ENCODE data around the gene VRK2.
"Not testable (repeated sequence)": the region's sequence is repeated elsewhere in the genome, so short reads cannot be mapped to it uniquely, and the experiment has no call there.

VRK2 gene

DNA sequence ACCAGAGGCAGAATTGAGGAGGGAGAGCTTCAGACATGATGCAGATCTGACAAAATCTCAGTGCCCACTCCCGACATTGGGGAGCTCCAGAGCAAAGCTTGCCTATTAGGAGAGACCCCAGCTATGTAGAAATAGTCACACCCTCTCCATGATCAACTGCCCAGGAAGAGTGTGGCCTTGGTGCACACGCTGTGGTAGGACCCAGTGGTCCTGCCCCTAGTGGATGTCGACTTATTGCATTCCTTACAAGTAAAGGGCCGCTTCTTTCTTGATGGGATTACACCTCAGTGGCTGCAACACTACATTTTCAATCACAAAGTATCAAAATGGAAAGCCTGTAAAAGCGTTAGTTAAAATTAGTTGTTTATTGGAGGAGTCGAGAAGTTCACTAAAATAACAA lies 64.2 kb downstream of the VRK2 start:
- no peak for DNase-seq

- DNase-seq: not testable (repeated sequence)
Observed at GRCh38 chr2:58113563-58113962, 67.0 kb downstream of the VRK2 start.

DNA sequence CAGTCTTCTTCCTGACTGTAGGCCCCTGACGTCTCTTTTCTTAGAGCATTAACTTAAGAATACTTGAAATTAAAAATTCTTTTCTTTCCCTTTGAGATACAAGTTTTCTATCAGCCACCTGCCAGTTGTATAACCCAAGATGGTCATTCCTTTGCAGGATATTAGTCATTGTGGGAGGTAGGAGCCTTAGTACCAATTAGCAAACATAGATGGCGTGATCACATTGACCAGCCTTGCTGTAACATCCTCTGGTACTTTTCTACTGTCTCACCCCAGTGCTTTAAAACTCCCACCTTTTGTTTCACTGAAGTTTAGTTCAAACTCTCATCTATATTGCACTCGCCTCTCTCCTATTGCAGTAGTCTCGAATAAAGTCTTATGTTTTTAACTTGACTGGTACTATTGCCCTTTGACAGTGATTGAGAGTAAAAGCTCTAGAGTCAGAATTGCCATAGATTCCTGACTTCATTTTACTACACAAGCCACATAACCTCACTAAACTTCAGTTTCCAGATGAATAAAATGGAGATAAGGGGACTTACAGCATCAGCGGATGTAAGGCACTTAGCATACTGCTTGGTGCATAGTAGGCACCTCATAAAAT lies 74.1 kb downstream of the VRK2 start:
- DNase-seq: no peak

GRCh38 chr2:58122040-58122439 lies 75.4 kb downstream of the VRK2 start:
- DNase-seq: no peak

DNA sequence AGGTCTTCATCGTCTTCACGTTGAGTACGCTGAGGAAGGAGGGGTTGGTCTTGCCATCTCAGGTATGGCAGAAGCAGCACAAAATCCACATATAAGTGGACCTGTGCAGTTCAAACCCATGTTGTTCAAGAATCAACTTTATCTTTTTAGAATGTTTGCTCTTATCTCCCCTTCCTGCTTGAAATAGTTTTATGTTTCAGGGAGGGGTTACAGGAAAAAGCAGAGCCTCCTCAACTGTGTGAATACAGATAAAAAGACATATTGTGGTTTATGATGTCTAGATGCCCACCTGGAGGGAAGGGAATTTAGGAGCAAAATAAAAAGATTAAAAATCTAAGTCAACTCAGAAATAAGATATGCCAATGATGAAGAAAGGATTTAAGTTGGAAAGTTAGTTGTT lies 75.9 kb downstream of the VRK2 start:
- DNase-seq: no peak

GRCh38 chr2:58127111-58127510 lies 80.5 kb downstream of the VRK2 start:
- no peak for DNase-seq

GRCh38 chr2:58130238-58130637 lies 83.6 kb downstream of the VRK2 start:
- no peak for DNase-seq

- no peak for DNase-seq
Observed at GRCh38 chr2:58131191-58132011, 84.8 kb downstream of the VRK2 start.

- DNase-seq: no peak
Observed at GRCh38 chr2:58133395-58133794, 86.8 kb downstream of the VRK2 start.

GRCh38 chr2:58135861-58136260 lies 89.3 kb downstream of the VRK2 start:
- no peak for DNase-seq

GRCh38 chr2:58137221-58137620 lies 90.6 kb downstream of the VRK2 start:
- no peak for DNase-seq

DNA sequence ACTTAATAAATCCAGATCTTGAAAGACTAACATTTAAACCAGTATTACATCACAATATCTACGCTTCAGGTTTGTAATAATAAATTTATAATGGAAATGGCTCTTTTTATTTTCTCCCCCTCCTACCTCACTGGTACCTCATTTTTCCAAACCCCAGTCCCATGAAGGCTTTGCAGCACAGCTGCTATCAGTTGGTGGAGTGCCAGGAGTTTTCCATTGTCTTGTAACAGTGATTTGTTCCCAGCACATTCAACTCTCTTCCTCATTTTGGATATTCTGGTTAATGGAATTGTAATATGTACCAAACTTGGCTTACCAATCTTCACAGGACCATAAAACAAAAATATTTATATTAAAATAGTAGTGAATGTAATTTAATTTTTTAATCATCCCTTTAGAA lies 91.2 kb downstream of the VRK2 start:
- no peak for DNase-seq

- no peak for DNase-seq
Observed at GRCh38 chr2:58138396-58139030, 91.9 kb downstream of the VRK2 start.

DNA sequence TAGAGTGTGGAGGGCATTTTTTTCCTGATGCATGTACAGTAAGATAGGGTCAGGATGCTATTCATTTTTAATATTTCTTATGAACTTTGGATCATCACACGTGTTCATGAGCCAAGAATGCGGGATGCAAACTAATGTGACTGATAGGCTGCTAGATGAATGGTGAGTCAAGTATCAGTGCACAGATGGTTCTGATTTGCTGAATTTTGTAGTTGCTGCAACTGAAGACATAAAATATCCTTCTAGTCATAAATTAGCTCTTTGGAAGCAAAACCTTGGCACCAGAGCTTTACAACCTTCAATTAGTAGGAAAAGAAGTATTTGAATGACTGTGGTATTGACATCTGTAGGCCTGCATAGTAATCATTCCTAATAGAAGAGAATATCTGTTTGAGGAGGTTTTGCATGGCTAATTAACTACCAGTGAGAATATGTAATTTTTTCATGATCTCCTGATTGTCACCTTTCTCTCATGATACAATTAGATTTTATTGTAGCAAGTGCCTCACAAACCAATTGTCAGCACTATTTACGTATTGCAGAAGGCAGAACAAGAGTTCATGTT lies 94.0 kb downstream of the VRK2 start:
- no peak for DNase-seq

DNA sequence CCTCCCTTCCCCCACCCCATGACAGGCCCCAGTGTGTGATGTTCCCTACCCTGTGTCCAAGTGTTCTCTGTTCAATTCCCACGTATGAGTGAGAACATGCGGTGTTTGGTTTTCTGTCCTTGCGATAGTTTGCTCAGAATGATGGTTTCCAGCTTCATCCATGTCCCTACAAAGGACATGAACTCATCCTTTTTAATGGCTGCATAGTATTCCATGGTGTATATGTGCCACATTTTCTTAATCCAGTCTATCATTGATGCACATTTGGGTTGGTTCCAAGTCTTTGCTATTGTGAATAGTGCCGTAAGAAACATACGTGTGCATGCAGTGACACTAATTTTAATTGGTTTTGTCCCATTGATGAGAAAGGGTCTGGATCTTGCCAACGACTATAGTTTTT lies 99.2 kb downstream of the VRK2 start:
- DNase-seq: not testable (repeated sequence)

DNA sequence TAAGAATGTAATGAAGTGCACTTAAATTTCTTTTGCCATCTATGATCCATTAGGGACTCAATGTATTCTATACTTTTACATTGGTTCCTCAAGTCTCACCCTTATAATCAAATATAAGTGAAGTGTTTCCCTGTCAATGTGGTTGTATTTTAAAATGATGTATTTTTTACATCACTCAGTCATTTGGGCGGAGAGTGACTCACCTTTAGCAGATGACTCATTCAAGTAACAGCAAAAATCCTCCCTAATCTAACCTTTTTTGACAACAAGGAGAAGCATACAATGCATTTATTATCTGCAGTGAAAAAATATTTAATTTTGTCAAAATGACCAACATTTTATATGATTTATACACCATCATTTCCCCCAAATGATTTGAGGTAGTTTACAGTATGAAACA lies 100.1 kb downstream of the VRK2 start:
- DNase-seq: no peak

- no peak for DNase-seq
Observed at GRCh38 chr2:58155160-58155778, 108.7 kb downstream of the VRK2 start.

GRCh38 chr2:58156780-58157179 lies 110.2 kb downstream of the VRK2 start:
- no peak for DNase-seq

GRCh38 chr2:58157754-58158153 lies 111.1 kb downstream of the VRK2 start:
- no peak for DNase-seq

- DNase-seq: no peak
Observed at GRCh38 chr2:58158481-58158880, 111.9 kb downstream of the VRK2 start.

GRCh38 chr2:58163913-58164312 lies 117.3 kb downstream of the VRK2 start:
- DNase-seq: no peak

DNA sequence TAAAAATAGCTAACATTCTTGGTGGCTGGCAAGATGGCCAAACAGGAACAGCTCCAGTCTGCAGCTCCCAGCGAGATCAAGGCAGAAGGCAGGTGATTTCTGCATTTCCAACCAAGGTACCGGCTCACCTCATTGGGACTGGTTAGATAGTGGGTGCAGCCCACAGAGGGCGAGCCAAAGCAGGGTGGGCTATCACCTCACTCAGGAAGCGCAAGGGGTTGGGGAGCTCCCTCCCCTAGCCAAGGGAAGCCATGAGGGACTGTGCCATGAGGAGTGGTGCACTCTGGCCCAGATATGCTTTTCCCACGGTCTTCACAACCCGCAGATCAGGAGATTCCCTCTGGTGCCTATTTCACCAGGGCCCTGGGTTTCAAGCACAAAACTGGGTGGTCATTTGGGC lies 121.5 kb downstream of the VRK2 start:
- not testable (repeated sequence) for DNase-seq

- not testable (repeated sequence) for DNase-seq
Observed at GRCh38 chr2:58169845-58170244, 123.2 kb downstream of the VRK2 start.

All from CD4-positive, alpha-beta T cell treated with Interleukin-10 for 1 hour (primary cell).